SK-N-SH treated with all-trans-retinoic acid at 6 μM for 48 hours (cell line): ENCODE results near the gene EVA1C.

Experiments used
- ARNTL ChIP-seq: fragments of 450-650 bp; formaldehyde crosslinking; IDR thresholded peaks from 2 replicates; pipeline ENCODE4 v1.5.0; 2020; ENCODE audit warnings: low read depth, mild to moderate bottlenecking, moderate library complexity, borderline replicate concordance
- CSDC2 ChIP-seq: fragments of 250-450 bp; sonication (Bioruptor Pico); IDR thresholded peaks from 2 replicates; pipeline ENCODE4 v1.5.0; 2020; ENCODE audit warnings: mild to moderate bottlenecking, moderate library complexity
- ESRRG ChIP-seq: fragments of 250-450 bp; sonication (Bioruptor Pico); IDR thresholded peaks from 2 replicates; pipeline ENCODE4 v1.6.1; 2021; ENCODE audit warnings: mild to moderate bottlenecking
- ISL1 ChIP-seq: fragments of 250-450 bp; sonication (Bioruptor Pico); IDR thresholded peaks from 2 replicates; pipeline ENCODE4 v2.1.2; 2022; ENCODE audit warnings: mild to moderate bottlenecking, moderate library complexity
- RARB ChIP-seq: fragments of 250-450 bp; sonication (Bioruptor Pico); IDR thresholded peaks from 2 replicates; pipeline ENCODE4 v1.8.0; 2021; ENCODE audit warnings: mild to moderate bottlenecking, moderate library complexity
- SNAI2 ChIP-seq: fragments of 250-450 bp; sonication (Bioruptor Pico); IDR thresholded peaks from 2 replicates; pipeline ENCODE4 v1.5.0; 2020; ENCODE audit warnings: mild to moderate bottlenecking, moderate library complexity
- TCF4 ChIP-seq: fragments of 250-450 bp; sonication (Bioruptor Pico); IDR thresholded peaks from 2 replicates; pipeline ENCODE4 v1.8.0; 2021; ENCODE audit warnings: mild to moderate bottlenecking, moderate library complexity, borderline replicate concordance
- TOX ChIP-seq: fragments of 250-450 bp; sonication (Bioruptor Pico); IDR thresholded peaks from 2 replicates; pipeline ENCODE4 v1.8.0; 2021; ENCODE audit warnings: mild to moderate bottlenecking, moderate library complexity, borderline replicate concordance
- ZFP30 ChIP-seq: fragments of 450-650 bp; formaldehyde crosslinking; IDR thresholded peaks from 2 replicates; pipeline ENCODE4 v1.5.0; 2022; ENCODE audit warnings: mild to moderate bottlenecking, moderate library complexity
- ZNF565 ChIP-seq: fragments of 450-650 bp; formaldehyde crosslinking; conservative IDR thresholded peaks from 2 replicates; pipeline ENCODE4 v1.5.0; 2020; ENCODE audit warnings: low read depth, mild to moderate bottlenecking, moderate library complexity
- ZNF70 ChIP-seq: fragments of 450-650 bp; formaldehyde crosslinking; IDR thresholded peaks from 2 replicates; pipeline ENCODE4 v1.5.0; 2020; ENCODE audit warnings: mild to moderate bottlenecking, moderate library complexity
- TF ChIP-seq, protein P1 (sequence below): fragments of 250-450 bp; sonication (Bioruptor Pico); IDR thresholded peaks from 2 replicates; pipeline ENCODE4 v1.5.0; 2020; ENCODE audit warnings: mild to moderate bottlenecking, moderate library complexity
- TF ChIP-seq, protein P2 (sequence below): fragments of 250-450 bp; sonication (Bioruptor Pico); IDR thresholded peaks from 2 replicates; pipeline ENCODE4 v1.8.0; 2020; ENCODE audit warnings: mild to moderate bottlenecking, moderate library complexity, borderline replicate concordance

DNA sequence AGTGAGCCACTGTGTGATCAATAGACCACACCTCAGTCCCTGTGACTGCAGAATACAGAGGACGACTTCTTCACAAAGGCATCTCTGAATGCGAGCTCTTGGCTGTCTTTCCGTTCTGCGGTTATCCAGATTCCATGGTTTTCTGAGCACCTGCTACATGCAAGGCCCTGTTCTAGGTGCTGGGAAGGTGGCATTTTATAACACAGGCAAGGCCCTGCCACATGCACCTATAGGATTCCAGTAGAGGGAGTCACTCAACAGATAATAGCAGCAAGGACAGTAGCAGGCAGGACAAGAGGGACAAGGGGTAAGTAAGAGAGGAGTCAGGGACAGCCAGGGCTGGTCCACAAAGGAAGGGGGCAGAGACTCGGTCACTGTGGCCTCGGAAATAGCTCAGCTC, 28.7 kb upstream of the EVA1C start:
- no peak for TF ChIP-seq ARNTL (CRISPR knock-in tag)
- no peak for TF ChIP-seq ESRRG (CRISPR knock-in tag)
- TF ChIP-seq TOX (CRISPR knock-in tag), result no peak
- no peak for TF ChIP-seq ZFP30 (CRISPR knock-in tag)
- no peak for TF ChIP-seq RARB
- TF ChIP-seq ISL1, result no peak
- no peak for TF ChIP-seq SNAI2 (CRISPR knock-in tag)
- TF ChIP-seq, protein P1, sequence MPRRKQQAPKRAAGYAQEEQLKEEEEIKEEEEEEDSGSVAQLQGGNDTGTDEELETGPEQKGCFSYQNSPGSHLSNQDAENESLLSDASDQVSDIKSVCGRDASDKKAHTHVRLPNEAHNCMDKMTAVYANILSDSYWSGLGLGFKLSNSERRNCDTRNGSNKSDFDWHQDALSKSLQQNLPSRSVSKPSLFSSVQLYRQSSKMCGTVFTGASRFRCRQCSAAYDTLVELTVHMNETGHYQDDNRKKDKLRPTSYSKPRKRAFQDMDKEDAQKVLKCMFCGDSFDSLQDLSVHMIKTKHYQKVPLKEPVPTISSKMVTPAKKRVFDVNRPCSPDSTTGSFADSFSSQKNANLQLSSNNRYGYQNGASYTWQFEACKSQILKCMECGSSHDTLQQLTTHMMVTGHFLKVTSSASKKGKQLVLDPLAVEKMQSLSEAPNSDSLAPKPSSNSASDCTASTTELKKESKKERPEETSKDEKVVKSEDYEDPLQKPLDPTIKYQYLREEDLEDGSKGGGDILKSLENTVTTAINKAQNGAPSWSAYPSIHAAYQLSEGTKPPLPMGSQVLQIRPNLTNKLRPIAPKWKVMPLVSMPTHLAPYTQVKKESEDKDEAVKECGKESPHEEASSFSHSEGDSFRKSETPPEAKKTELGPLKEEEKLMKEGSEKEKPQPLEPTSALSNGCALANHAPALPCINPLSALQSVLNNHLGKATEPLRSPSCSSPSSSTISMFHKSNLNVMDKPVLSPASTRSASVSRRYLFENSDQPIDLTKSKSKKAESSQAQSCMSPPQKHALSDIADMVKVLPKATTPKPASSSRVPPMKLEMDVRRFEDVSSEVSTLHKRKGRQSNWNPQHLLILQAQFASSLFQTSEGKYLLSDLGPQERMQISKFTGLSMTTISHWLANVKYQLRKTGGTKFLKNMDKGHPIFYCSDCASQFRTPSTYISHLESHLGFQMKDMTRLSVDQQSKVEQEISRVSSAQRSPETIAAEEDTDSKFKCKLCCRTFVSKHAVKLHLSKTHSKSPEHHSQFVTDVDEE (CRISPR knock-in tag), result no peak
- TF ChIP-seq ZNF70 (CRISPR knock-in tag), result no peak
- no peak for TF ChIP-seq ZNF565 (CRISPR knock-in tag)
- TF ChIP-seq TCF4, result no peak
- TF ChIP-seq, protein P2, sequence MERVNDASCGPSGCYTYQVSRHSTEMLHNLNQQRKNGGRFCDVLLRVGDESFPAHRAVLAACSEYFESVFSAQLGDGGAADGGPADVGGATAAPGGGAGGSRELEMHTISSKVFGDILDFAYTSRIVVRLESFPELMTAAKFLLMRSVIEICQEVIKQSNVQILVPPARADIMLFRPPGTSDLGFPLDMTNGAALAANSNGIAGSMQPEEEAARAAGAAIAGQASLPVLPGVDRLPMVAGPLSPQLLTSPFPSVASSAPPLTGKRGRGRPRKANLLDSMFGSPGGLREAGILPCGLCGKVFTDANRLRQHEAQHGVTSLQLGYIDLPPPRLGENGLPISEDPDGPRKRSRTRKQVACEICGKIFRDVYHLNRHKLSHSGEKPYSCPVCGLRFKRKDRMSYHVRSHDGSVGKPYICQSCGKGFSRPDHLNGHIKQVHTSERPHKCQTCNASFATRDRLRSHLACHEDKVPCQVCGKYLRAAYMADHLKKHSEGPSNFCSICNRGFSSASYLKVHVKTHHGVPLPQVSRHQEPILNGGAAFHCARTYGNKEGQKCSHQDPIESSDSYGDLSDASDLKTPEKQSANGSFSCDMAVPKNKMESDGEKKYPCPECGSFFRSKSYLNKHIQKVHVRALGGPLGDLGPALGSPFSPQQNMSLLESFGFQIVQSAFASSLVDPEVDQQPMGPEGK (CRISPR knock-in tag), result no peak
- no peak for TF ChIP-seq CSDC2 (CRISPR knock-in tag)
